DND-41 (cell line): Measurements from ENCODE around the gene ARHGAP45.

Experiments
- ATAC-seq: fragments of 200-7000 bp; cut with Tn5 transposase; 3 replicates; pipeline ENCODE4 v1.9.1; 2021; ENCODE audit warnings: low read depth; ENCODE audit not compliant: insufficient read depth
- DNase-seq: peaks from one replicate; pipeline ENCODE4 v3.0.0-alpha.2; 2020
- H2AFZ ChIP-seq: 2 replicates; pipeline ENCODE4 v1.6.0; 2012; ENCODE audit warnings: low read depth, low read length
- H3K27ac ChIP-seq: 2 replicates; pipeline ENCODE4 v1.5.1; 2012; ENCODE audit warnings: low read length, inconsistent platforms
- H3K27me3 ChIP-seq: fragments of 200-600 bp; sonication (generic); 2 replicates; pipeline ENCODE4 v1.6.0; 2012; ENCODE audit warnings: low read length, mild to moderate bottlenecking, inconsistent platforms; ENCODE audit not compliant: insufficient read depth, poor library complexity
- H3K36me3 ChIP-seq: 2 replicates; pipeline ENCODE4 v1.5.1; 2012; ENCODE audit warnings: low read length, inconsistent platforms; ENCODE audit not compliant: insufficient read depth
- H3K4me1 ChIP-seq: 2 replicates; pipeline ENCODE4 v1.5.1; 2012; ENCODE audit warnings: mild to moderate bottlenecking, low read length; ENCODE audit not compliant: insufficient read depth
- H3K4me2 ChIP-seq: 2 replicates; pipeline ENCODE4 v1.6.0; 2012; ENCODE audit warnings: mild to moderate bottlenecking, moderate library complexity, low read length, inconsistent platforms; ENCODE audit not compliant: insufficient read depth
- H3K4me3 ChIP-seq, 2 experiments: fragments of 200-600 bp in 1 of 2; shearing (Covaris generic) in 1 of 2; 2 replicates each; pipeline ENCODE4 v1.5.1; 2012 to 2016; ENCODE audit warnings: inconsistent platforms in 2 of 2, low read length in 2 of 2, mild to moderate bottlenecking in 2 of 2, low read depth in 1 of 2, moderate library complexity in 1 of 2
- H3K79me2 ChIP-seq: 2 replicates; pipeline ENCODE4 v1.6.0; 2012; ENCODE audit warnings: low read length, inconsistent platforms; ENCODE audit not compliant: insufficient read depth
- H3K9ac ChIP-seq: 2 replicates; pipeline ENCODE4 v1.6.0; 2012; ENCODE audit warnings: low read depth, mild to moderate bottlenecking, inconsistent platforms, low read length, moderate library complexity
- H3K9me3 ChIP-seq: 2 replicates; pipeline ENCODE4 v1.5.1; 2012; ENCODE audit warnings: low read length, moderate library complexity, mild to moderate bottlenecking, inconsistent platforms; ENCODE audit not compliant: insufficient read depth, severe bottlenecking
- H4K20me1 ChIP-seq: 2 replicates; pipeline ENCODE4 v1.6.0; 2012; ENCODE audit warnings: low read length; ENCODE audit not compliant: insufficient read depth
- EZH2 ChIP-seq: IDR thresholded peaks from 3 replicates; pipeline ENCODE4 v1.6.1; 2012; ENCODE audit warnings: borderline replicate concordance, low read depth, mild to moderate bottlenecking, moderate library complexity, low read length, inconsistent platforms; ENCODE audit not compliant: severe bottlenecking
- TF ChIP-seq, protein P1 (sequence below): IDR thresholded peaks from 2 replicates; pipeline ENCODE4 v1.5.1; 2012; ENCODE audit warnings: borderline replicate concordance, low read length, moderate library complexity, mild to moderate bottlenecking; ENCODE audit not compliant: poor library complexity, severe bottlenecking; ENCODE audit errors: extremely low read depth

The ARHGAP45 gene

DNA sequence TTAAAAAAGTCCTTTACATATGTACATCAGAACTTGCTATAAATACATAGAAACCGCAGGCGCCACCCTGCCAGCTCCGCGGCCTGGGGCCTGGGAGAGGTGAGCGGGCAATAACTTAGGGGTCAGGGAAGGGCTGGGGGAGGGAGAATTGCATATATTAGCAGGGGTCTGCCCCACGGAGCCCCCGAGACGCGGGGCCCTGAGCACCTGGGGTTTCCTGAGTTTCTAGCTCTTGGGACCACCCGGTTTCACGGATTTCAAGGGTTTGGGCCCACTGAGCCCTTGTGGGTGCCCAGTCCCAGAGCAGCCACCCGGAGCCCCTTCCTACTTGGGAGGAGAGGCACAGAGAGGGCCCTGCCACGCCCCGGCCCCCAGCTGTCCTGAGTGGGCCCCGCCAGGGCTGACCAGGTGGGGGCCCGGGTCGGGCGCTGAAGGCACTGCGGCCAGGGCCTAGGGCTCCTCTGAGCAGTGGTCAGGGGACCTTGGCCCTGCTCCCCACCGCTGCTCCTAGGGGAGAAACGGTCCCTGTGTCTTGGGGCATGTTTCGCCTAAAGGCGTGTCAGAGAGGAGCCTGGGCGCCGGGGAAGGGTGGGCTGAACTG lies 40.8 kb downstream of the ARHGAP45 start:
- Histone ChIP-seq H3K79me2 (peaks cover 29% of the 10 kb centered on the region), H2AFZ (no peak overlapping the region), H3K9ac (no peak overlapping the region), H3K4me2 (no peak overlapping the region), H4K20me1 (peaks cover 27% of the 10 kb centered on the region), H3K4me1 (peaks cover 30% of the 10 kb centered on the region), H3K27ac (no peak overlapping the region), H3K9me3 (no peaks in the 10 kb centered on the region), H3K27me3 (no peaks in the 10 kb centered on the region), H3K4me3 (no peak overlapping the region), H3K36me3 (peaks cover 59% of the 10 kb centered on the region)
- ATAC-seq (no peak), DNase-seq (no peak)
- TF ChIP-seq EZH2, result no peak
- TF ChIP-seq, protein P1, sequence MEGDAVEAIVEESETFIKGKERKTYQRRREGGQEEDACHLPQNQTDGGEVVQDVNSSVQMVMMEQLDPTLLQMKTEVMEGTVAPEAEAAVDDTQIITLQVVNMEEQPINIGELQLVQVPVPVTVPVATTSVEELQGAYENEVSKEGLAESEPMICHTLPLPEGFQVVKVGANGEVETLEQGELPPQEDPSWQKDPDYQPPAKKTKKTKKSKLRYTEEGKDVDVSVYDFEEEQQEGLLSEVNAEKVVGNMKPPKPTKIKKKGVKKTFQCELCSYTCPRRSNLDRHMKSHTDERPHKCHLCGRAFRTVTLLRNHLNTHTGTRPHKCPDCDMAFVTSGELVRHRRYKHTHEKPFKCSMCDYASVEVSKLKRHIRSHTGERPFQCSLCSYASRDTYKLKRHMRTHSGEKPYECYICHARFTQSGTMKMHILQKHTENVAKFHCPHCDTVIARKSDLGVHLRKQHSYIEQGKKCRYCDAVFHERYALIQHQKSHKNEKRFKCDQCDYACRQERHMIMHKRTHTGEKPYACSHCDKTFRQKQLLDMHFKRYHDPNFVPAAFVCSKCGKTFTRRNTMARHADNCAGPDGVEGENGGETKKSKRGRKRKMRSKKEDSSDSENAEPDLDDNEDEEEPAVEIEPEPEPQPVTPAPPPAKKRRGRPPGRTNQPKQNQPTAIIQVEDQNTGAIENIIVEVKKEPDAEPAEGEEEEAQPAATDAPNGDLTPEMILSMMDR, result no peak

DNA sequence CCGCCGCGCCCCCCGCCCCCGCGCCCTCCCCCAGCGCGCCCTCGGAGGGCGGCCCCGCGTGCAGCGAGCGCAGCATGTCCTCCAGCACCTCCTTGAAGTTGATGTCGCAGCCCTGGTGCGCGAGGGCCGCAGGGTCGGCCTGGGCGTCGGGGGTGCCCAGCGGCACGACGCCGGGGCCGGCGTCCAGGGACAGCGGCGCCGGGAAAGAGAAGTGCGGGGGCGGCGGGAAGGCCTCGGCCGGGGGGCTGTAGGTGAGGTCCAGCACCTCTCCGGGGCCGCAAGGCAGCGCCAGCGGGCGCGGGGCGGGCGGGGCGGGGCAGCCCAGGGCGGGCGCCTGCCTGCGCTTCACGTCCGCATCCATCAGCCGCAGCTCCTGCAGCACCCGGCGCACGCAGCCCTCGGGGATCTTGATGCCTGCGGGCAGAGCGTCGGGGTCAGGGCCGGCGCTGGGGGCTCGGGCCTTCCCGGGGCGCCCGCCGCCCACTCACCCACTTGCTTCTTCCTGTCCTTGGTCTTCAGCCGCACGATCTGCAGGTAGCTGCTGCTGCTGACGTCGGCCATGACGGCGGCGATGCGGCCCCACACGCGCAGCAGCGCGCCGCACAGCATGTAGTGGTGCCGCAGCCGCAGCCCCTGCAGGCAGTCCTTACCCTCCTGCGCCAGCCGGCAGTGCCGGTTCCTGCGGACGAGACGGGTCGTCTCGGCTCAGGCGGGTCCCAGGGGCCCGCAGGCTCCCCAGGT lies 41.5 kb downstream of the ARHGAP45 start:
- no peak for TF ChIP-seq EZH2
- DNase-seq (no peak), ATAC-seq (no peak)
- Histone ChIP-seq H3K4me3 (no peak overlapping the region), H3K36me3 (peaks cover 64% of the 10 kb centered on the region), H3K4me1 (peaks cover 23% of the 10 kb centered on the region), H2AFZ (no peak overlapping the region), H3K27me3 (no peaks in the 10 kb centered on the region), H3K79me2 (peaks cover 29% of the 10 kb centered on the region), H3K9me3 (no peaks in the 10 kb centered on the region), H4K20me1 (peaks cover 27% of the 10 kb centered on the region), H3K9ac (no peak overlapping the region), H3K4me2 (no peak overlapping the region), H3K27ac (no peak overlapping the region)

DNA sequence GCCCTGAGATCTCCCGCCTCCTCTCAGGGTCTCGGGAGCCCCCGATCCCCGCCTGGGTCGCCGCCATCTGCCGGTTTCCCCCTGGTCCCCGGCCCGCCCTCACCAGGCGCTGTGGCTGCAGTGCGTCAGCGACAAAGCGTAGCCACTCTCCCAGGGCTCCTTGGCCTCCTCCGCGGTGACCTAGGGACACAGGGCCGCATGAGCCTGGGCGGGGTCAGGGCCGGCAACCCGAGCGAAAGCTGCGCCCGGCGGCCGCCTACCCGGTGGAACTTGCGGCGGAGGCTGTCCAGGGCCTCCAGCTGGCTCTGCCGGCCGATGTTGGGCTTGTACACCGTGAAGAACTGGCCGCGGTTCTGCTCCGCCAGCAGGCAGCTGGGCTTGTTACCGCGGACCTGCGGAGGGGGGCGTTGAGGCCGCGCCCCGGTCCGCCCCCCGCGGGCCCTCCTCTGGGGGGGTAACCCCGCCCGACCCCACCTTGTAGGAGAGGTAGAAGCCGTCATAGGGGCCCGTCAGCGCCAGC lies 42.1 kb downstream of the ARHGAP45 start:
- Histone ChIP-seq H3K9ac (no peak overlapping the region), H3K79me2 (peaks cover 26% of the 10 kb centered on the region), H4K20me1 (peaks cover 28% of the 10 kb centered on the region), H3K4me1 (peaks cover 22% of the 10 kb centered on the region), H3K27me3 (no peaks in the 10 kb centered on the region), H3K27ac (no peak overlapping the region), H3K36me3 (peaks cover 71% of the 10 kb centered on the region), H3K4me2 (no peak overlapping the region), H3K4me3 (no peak overlapping the region), H3K9me3 (no peaks in the 10 kb centered on the region), H2AFZ (no peak overlapping the region)
- ATAC-seq, result no peak
- TF ChIP-seq, protein P1, result no peak
- TF ChIP-seq EZH2, result no peak
- no peak for DNase-seq
